Astrocyte of the cerebellum (primary cell): ENCODE measurements around the gene HNRNPA3.

ENCODE experiments used
- DNase-seq: peaks from one replicate; pipeline ENCODE4 v3.0.0-alpha.2; 2011; ENCODE audit warnings: low read depth
- H3K4me3 ChIP-seq: 2 replicates; pipeline ENCODE4 v1.5.1; 2011; ENCODE audit warnings: mild to moderate bottlenecking, low read depth, low read length, moderate library complexity
- CTCF ChIP-seq: IDR thresholded peaks from 2 replicates; pipeline ENCODE4 v1.5.1; 2012; ENCODE audit warnings: low read length, low read depth, moderate library complexity, mild to moderate bottlenecking; ENCODE audit errors: missing control alignments
- in situ Hi-C: cut with HindIII; loops from 2 replicates; pipeline ENCODE4 v1.10.0; 2017; ENCODE audit warnings: low sequenced_read_pairs

Gene HNRNPA3

GRCh38 chr2:177212106-177212890, at the start of gene HNRNPA3:
Gene HNRNPA3, plus strand, starts transcription at chr2:177212794. Its CDS starts 6 bp downstream, at chr2:177212800.
- in situ Hi-C loops = no loop called here
- TF ChIP-seq CTCF = peak; percentile 35
- H3K4me3 ChIP-seq = peak within 1 kb of the TSS; percentile 68
- DNase-seq = peak; percentile 98

- H3K4me3 ChIP-seq = peak overlapping the region; percentile 9
- TF ChIP-seq CTCF = no peak
- in situ Hi-C loops = loop anchor here (10.0 to 25.0 kb wide), 2 partner anchors 241 to 598 kb away; no protein-coding TSS in a partner anchor
- DNase-seq = no peak
These were observed 48.5 kb upstream of the HNRNPA3 start for GRCh38 chr2:177164131-177164530.

GRCh38 chr2:177164584-177165052, 48.0 kb upstream of the HNRNPA3 start:
- peak; percentile 100 for TF ChIP-seq CTCF
- in situ Hi-C loops = loop anchor here (5.0 to 25.0 kb wide), 4 partner anchors 98 to 598 kb away; partner anchors contain the start of gene NFE2L2
- peak overlapping the region; percentile 9 for H3K4me3 ChIP-seq
- peak; percentile 50 for DNase-seq

- TF ChIP-seq CTCF = no peak
- in situ Hi-C loops = loop anchor here (5.0 to 25.0 kb wide), 4 partner anchors 97 to 597 kb away; partner anchors contain the start of gene NFE2L2
- no peak overlapping the region for H3K4me3 ChIP-seq
- DNase-seq = no peak
These were observed 47.5 kb upstream of the HNRNPA3 start for GRCh38 chr2:177165061-177165583.

- no peak for TF ChIP-seq CTCF
- in situ Hi-C loops = loop anchor here (5.0 to 25.0 kb wide), 4 partner anchors 96 to 596 kb away; partner anchors contain the start of gene NFE2L2
- no peak overlapping the region for H3K4me3 ChIP-seq
- DNase-seq = no peak
These were observed 46.6 kb upstream of the HNRNPA3 start for GRCh38 chr2:177165721-177166711.
